Omental fat pad (tissue), 4 donors: ENCODE results near the gene PIWIL4. TPM values are rescaled to one million over a fixed set of nuclear protein-coding genes. Genes with fewer than 3 reads are reported as not detected.
"Not testable (repeated sequence)": the region's sequence is repeated elsewhere in the genome, so short reads cannot be mapped to it uniquely, and the experiment has no call there.

ENCODE experiments used
- ATAC-seq: fragments of 150-250 bp; one replicate; pipeline ENCODE4 v1.9.1; 2016; ENCODE audit warnings: mild to moderate bottlenecking, moderate library complexity; ENCODE audit not compliant: low FRiP score
- DNase-seq: peaks from one replicate; pipeline ENCODE4 v3.0.0-alpha.2; 2019; ENCODE audit warnings: low spot score
- total RNA-seq, 4 donors: library from RNA; depleted of rRNA; stranded (reverse); fragments of >200 nt; gene quantifications; one replicate each; pipeline ENCODE4 v1.1.0, GENCODE V29; 2016
- TF ChIP-seq, protein P1 (sequence below), 3 donors: fragments of 450-650 bp; IDR thresholded peaks; one replicate each; pipeline ENCODE4 v1.5.1; 2016 to 2017; ENCODE audit warnings: antibody characterized with exemption in 3 of 3, mild to moderate bottlenecking in 3 of 3, moderate library complexity in 2 of 3

Gene PIWIL4
- total RNA-seq, 4 donors from 2014 or later: 2.3 to 6.0 (median 2.7) TPM

DNA sequence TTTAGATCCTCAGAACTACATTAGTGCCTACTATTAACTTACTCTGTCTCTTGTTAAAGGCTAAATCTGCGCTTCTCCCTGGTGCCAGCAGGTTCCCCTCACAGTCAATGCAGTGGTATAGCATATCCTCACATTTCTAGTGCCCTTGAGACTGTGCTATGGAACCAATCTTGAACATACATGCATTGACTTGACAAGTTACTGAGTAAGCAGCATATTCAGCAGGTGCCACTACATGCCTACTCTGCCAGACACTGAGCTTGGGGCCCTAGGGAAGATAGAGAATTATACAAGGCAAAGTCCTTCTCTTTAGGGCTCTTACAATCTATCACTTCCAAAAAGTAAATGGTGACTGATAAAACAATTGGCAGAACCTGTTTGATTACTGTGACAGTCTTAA is 20.3 kb upstream of the PIWIL4 start:
- TF ChIP-seq, protein P1, sequence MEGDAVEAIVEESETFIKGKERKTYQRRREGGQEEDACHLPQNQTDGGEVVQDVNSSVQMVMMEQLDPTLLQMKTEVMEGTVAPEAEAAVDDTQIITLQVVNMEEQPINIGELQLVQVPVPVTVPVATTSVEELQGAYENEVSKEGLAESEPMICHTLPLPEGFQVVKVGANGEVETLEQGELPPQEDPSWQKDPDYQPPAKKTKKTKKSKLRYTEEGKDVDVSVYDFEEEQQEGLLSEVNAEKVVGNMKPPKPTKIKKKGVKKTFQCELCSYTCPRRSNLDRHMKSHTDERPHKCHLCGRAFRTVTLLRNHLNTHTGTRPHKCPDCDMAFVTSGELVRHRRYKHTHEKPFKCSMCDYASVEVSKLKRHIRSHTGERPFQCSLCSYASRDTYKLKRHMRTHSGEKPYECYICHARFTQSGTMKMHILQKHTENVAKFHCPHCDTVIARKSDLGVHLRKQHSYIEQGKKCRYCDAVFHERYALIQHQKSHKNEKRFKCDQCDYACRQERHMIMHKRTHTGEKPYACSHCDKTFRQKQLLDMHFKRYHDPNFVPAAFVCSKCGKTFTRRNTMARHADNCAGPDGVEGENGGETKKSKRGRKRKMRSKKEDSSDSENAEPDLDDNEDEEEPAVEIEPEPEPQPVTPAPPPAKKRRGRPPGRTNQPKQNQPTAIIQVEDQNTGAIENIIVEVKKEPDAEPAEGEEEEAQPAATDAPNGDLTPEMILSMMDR (IDR thresholded peaks at IDR 0.05): no peak
- no peak for ATAC-seq
- DNase-seq: no peak

DNA sequence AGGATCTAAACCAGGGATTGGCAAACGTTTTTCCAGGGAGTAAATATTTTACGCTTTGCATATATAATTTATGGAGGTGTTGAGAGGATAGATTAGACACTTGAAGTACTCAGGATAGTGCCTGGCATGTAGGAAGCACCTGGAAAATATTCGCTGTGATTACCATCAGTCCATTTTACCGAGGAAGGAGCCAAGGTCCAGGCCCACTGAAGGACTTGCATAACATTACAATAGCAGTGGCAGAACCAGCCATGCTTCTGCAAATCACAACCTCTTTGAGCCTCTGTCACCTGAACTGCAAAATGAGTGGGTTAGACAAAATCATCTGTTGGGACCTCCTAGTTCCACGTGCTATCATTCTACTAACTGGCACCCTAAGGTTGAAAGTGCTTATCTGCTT is 18.0 kb upstream of the PIWIL4 start:
- no peak for DNase-seq
- ATAC-seq: no peak
- TF ChIP-seq, protein P1 (IDR thresholded peaks at IDR 0.05): no peak

DNA sequence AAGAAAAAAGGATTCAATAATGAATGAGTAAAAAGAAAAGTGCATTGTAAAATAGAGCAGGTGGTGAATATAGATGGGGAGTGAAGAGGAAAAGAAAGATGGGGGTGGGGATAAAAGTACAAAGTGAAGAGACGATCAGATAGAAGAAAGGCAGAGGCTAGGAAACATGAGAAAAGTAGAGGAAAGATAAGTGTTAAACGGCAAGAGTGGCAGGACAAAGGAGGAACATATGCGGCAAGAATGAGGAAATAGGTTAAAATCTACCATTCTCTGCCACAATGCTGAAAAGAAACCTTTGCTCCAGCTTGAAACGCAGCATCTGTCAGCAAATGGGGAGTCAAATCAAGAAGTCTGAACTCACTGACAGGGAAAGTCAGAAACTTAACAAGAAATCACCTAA is 16.7 kb upstream of the PIWIL4 start:
- TF ChIP-seq, protein P1 (IDR thresholded peaks at IDR 0.05): no peak
- ATAC-seq: no peak
- no peak for DNase-seq

DNA sequence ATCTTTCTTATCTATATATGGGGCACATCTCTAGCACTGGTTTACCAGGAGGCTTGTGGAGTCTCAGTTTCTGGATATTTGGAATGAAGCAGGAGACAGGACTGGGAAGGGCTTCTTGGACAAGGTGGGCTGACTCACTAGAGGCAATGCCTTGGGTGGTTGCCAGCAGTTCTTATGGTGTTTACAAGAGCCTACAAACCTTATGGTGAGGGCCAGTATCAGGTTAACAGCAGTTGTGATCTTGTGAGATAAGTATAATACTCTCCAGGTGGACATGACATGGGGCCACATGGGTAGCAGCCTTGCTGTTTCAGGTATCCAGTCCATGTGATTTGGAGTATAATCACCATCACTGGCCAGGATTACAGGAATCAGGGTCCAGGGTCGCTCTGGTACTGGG is 13.2 kb upstream of the PIWIL4 start:
- DNase-seq: no peak
- no peak for ATAC-seq
- TF ChIP-seq, protein P1 (IDR thresholded peaks at IDR 0.05): no peak

DNA sequence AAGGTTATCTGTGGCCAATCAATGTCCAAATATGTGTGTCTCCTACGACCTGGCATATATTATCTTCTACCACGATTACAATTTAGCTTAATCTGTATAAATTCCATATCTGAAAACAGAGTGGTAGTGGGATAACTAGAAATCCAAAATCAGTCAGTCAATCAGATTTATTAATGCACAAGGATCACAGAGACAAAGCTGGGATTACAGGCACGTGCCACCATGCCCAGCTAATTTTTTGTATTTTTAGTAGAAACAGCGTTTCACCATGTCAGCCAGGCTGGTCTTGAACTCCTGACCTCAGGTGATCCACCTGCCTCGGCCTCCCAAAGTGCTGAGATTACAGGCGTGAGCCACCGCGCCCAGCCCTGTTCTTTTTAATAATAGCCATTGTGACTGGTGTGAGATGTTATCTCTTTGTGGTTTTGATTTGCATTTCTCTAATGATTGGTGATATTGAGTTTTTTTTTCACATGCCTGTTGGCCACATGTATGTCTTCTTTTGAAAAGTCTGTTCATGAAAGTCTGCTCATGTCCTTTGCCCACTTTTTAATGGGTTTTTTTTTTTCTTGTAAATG is 11.3 kb upstream of the PIWIL4 start:
- not testable (repeated sequence) for ATAC-seq, DNase-seq

DNA sequence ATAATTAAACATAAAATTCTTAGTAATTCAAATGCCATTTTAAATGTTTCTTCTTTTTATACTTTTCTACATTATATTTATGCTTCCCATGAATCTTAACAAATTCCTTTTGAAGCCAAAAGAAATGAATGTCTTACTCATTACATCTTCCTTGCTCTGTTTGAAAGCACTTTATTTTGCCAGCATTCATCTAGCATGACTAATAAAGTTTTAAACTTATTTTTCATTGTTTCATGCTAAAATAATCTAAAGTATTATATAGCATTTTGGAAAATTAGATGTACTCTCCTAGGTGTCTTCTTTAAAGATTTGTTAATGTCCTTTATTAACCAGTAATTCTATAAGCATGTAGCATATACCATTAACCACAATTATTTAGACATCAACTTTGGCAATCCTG is 9.7 kb upstream of the PIWIL4 start:
- no peak for DNase-seq
- TF ChIP-seq, protein P1 (IDR thresholded peaks at IDR 0.05): no peak
- ATAC-seq: no peak

DNA sequence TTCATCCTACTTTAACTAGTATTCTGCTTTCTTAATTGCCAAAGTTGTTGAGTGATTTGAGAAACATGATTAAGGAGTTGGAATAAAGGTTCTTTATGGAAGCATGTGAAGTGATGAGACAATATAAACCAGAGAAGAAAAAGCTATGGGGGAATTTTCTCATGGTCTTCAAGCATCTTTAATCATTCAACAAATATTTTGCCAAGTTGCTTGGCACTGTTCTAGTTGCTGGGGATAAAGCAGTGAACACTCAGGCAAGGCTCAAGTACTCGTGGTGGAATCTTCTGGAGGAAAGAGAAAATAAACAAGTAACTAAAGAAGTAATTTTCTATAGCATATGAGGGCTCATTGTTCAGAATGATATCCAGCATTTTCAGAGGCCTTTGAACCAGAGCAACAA is 9.2 kb upstream of the PIWIL4 start:
- DNase-seq (no peak), ATAC-seq (no peak)
- TF ChIP-seq, protein P1 (IDR thresholded peaks at IDR 0.05): no peak

DNA sequence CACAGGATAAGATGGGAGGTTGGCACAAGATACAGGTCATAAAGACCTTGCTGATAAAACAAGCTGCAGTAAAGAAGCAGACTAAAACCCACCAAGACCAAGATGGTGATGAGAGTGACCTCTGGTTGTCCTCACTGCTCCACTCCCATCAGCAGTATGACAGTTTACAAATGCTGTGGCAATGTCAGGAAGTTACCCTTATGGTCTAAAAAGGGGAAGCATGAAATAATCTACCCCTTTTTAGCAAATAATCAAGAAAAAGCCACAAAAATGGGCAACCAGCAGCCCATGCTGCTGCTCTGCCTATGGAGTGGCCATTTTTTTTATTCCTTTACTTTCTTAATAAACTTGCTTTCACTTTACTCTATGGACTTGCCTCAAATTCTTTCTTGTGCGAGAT is 8.7 kb upstream of the PIWIL4 start:
- ATAC-seq: no peak
- TF ChIP-seq, protein P1 (IDR thresholded peaks at IDR 0.05): no peak
- DNase-seq: no peak
